ENCODE results near the gene CKB. TPM values are rescaled to one million over a fixed set of nuclear protein-coding genes. Genes with fewer than 3 reads are reported as not detected.

Gene CKB
- total and polyA plus RNA-seq, 9 of the 15 experiments (the other 6 are each of a cell fraction or from before 2014, with no cell fraction given), result 23.9 to 692 (median 132) TPM

DNA sequence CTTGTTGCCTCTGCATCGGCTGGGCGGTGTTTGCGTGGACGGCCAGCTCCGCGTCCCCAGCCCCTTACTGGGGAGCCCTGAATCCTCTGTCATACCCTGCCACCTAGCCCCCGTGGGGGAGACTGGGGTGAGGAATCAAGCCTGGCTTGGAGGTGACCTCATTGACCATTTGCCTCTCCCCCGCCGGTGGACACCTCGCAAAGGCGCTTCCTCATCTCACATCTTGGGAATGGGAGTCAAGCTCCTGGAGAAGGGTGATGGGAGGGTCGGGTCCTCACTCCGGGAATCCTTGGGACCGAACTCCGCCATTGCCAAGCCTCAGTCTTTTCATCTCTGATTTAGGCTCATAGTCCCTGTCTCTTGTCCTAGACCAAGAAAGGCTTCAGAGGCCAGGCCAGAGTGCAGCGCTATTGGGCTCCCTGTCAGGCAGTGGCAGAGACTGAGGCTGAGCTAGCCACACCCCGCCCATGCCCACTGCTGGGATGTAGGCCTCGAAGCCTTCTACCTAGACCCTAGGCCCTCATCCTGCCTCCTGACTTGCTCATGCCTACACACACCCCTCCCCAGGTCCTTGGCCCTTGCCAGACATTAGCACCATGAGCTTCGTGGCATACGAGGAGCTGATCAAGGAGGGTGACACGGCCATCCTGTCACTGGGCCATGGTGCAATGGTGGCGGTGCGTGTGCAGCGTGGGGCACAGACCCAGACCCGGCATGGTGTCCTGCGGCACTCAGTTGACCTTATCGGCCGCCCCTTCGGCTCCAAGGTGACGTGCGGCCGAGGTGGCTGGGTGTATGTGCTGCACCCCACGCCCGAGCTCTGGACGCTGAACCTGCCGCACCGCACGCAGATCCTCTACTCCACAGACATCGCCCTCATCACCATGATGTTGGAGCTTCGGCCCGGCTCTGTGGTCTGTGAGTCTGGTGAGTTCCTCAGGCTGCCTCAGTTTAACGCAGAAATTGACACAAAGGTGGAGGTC lies 7.0 kb upstream of the CKB start:
- H3K4me2 ChIP-seq (ENCODE audit: insufficient read depth, low read length), result peak overlapping the region; percentile 89
- peak overlapping the region; percentile 76 to 95 for H3K9ac ChIP-seq (ENCODE audit: insufficient read depth in 1 of 2, low read depth in 2 of 2, low read length in 2 of 2)
- in situ Hi-C loops (cut with MboI), result loop anchor here (10.0 kb wide), 1 partner anchor 445 kb away; the partner anchor contains the start of gene LBHD2
- TSS peak; percentile 66 for BruUV-seq (replicated peaks)
- no peak for DNase-seq (ENCODE audit: extremely low read depth in 1 of 4, low spot score in 3 of 4)
- H3K27me3 ChIP-seq (ENCODE audit: control insufficient read depth in 2 of 2, insufficient read depth in 2 of 2, low read length in 2 of 2), result no peaks in the 10 kb centered on the region
- intact Hi-C loops (cut with micrococcal nuclease), result loop anchor here (10.0 kb wide), 1 partner anchor 135 kb away; no protein-coding TSS in a partner anchor
- POLR2A ChIA-PET, result interaction anchor here (0.6 to 1.8 kb wide), 8 partner anchors 9 to 1493 kb away, joined by 3 to 9 read pairs (median 4); no protein-coding TSS in a partner anchor
- no peaks in the 10 kb centered on the region for H3K9me3 ChIP-seq (replicated peaks; ENCODE audit: control insufficient read depth, insufficient read depth, low read depth, low read length)
- FAIRE-seq, result no peak
- peaks cover 17 to 75% of the 10 kb centered on the region in 2 experiments; a peak in 4 of 5 replicates for H3K4me1 ChIP-seq (replicated peaks in 1 of 2; ENCODE audit: control insufficient read depth in 2 of 2, insufficient read depth in 2 of 2, low read length in 2 of 2)
- CTCF ChIA-PET (ENCODE audit: low intra/inter-chr PET ratio), result no interaction called here
- peaks cover 32% of the 10 kb centered on the region for H3K79me2 ChIP-seq (ENCODE audit: control insufficient read depth, insufficient read depth, low read length)
- peak overlapping the region; percentile 70; the same call in 1 of the 2 replicates for H2AFZ ChIP-seq (ENCODE audit: low read depth, low read length)
- H3K36me3 ChIP-seq (ENCODE audit: control insufficient read depth, insufficient read depth, low read length), result peaks cover 36% of the 10 kb centered on the region; the same call in 2 of the 3 replicates
- peak overlapping the region; percentile 73 for H3K27ac ChIP-seq (ENCODE audit: extremely low read depth, low read depth, low read length)
- ATAC-seq, result no peak; the same call in 2 of the 3 replicates
- H3K4me3 ChIP-seq, result peak overlapping the region; percentile 92
- H3K9me1 ChIP-seq (ENCODE audit: control insufficient read depth, insufficient read depth, low read length), result peaks cover 6% of the 10 kb centered on the region
- 19% methylated on average over 30 of the region's 42 CpGs for WGBS (ENCODE audit: insufficient coverage, low coverage, missing lambda C conversion rate)
- no peaks in the 10 kb centered on the region; the same call in 1 of the 2 replicates for H4K20me1 ChIP-seq (replicated peaks; ENCODE audit: control insufficient read depth, insufficient read depth, low read length)
- TF ChIP-seq NRF1 (conservative IDR thresholded peaks at IDR 0.05 in 1 of 2, IDR thresholded peaks at IDR 0.05 in 1 of 2), result no peak
- no peak for TF ChIP-seq SAFB (IDR thresholded peaks at IDR 0.05; ENCODE audit: borderline replicate concordance, low read depth, low read length)
- TF ChIP-seq GABPA (tag; conservative IDR thresholded peaks at IDR 0.05; ENCODE audit: low read depth), result peak; percentile 61
- no peak for TF ChIP-seq CBX2 (IDR thresholded peaks at IDR 0.05; ENCODE audit: insufficient read depth, low read length, poor library complexity, severe bottlenecking)
- TF ChIP-seq SNRNP70 (optimal IDR thresholded peaks at IDR 0.05; ENCODE audit: low read depth, low read length), result no peak
- peak; percentile 31; the same call in 1 of the 2 replicates for TF ChIP-seq RBFOX2 (IDR thresholded peaks at IDR 0.05; ENCODE audit: low read depth, low read length)
- no peak for TF ChIP-seq ZNF146 (CRISPR knock-in tag; IDR thresholded peaks at IDR 0.05; ENCODE audit: unreplicated experiment)
- TF ChIP-seq BCL6 (CRISPR knock-in tag; IDR thresholded peaks at IDR 0.05), result no peak
- no peak for TF ChIP-seq ZC3H4 (CRISPR knock-in tag; IDR thresholded peaks at IDR 0.05; ENCODE audit: borderline replicate concordance)
- peak; percentile 12; the same call in 1 of the 2 replicates for TF ChIP-seq ARID4B (CRISPR knock-in tag; IDR thresholded peaks at IDR 0.05)
- TF ChIP-seq MBD1 (CRISPR knock-in tag; IDR thresholded peaks at IDR 0.05), result no peak
